ENCODE results near the gene GRK2.

DNA sequence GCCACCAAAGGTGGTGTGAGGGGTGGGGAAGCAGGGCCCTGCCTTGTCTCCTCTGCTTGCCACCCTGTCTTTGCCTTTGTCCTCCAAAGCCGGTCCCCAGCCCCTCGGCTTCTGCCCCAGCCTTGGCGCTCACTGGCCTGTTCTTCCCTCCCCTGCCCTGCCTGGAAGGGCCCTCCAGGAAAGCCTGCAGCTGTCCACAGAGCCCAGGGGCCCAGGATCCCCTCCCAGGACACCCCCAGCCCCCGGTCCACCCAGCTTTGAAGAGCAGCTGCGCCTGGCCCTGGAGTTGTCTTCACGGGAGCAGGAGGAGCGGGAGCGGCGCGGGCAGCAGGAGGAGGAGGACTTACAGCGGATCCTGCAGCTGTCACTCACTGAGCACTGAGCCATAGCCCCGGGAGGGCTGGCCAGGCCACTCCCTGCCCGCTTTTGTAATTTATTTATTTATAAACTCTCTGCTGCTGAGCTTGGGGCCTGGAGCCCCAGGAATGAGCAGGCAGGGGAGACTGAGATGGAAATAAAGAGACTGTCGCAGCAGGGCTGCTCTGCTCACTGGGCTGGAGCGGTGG is 35.8 kb downstream of the GRK2 start:
- TF ChIP-seq, protein P1, sequence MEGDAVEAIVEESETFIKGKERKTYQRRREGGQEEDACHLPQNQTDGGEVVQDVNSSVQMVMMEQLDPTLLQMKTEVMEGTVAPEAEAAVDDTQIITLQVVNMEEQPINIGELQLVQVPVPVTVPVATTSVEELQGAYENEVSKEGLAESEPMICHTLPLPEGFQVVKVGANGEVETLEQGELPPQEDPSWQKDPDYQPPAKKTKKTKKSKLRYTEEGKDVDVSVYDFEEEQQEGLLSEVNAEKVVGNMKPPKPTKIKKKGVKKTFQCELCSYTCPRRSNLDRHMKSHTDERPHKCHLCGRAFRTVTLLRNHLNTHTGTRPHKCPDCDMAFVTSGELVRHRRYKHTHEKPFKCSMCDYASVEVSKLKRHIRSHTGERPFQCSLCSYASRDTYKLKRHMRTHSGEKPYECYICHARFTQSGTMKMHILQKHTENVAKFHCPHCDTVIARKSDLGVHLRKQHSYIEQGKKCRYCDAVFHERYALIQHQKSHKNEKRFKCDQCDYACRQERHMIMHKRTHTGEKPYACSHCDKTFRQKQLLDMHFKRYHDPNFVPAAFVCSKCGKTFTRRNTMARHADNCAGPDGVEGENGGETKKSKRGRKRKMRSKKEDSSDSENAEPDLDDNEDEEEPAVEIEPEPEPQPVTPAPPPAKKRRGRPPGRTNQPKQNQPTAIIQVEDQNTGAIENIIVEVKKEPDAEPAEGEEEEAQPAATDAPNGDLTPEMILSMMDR (IDR thresholded peaks at IDR 0.05): no peak
- TF ChIP-seq POLR2A (IDR thresholded peaks at IDR 0.05): no peak

All from right lobe of liver (tissue), 4 donors.